GM23338 (cell line): ENCODE measurements around the gene LSM2.

ENCODE experiments used
- CTCF ChIP-seq, 2 experiments: fragments of 200-600 bp in 1 of 2; sonication (generic) in 1 of 2; conservative IDR thresholded peaks; 2 replicates each; pipeline versions ENCODE4 v1.5.1 to v1.6.1; 2016 to 2017; ENCODE audit warnings: antibody characterized with exemption in 2 of 2, low read depth in 2 of 2, mild to moderate bottlenecking in 2 of 2, moderate library complexity in 1 of 2
- EZH2 ChIP-seq: fragments of 200-600 bp; sonication (generic); IDR thresholded peaks from one replicate; pipeline ENCODE4 v1.8.0; 2017; ENCODE audit warnings: antibody characterized with exemption, mild to moderate bottlenecking, low read depth; ENCODE audit not compliant: unreplicated experiment
- EZH2phosphoT487 ChIP-seq: fragments of 200-600 bp; sonication (generic); IDR thresholded peaks from one replicate; pipeline ENCODE4 v1.8.1; 2018; ENCODE audit warnings: antibody characterized with exemption; ENCODE audit not compliant: unreplicated experiment
- POLR2AphosphoS5 ChIP-seq: IDR thresholded peaks from 2 replicates; pipeline ENCODE4 v1.6.1; 2016; ENCODE audit warnings: antibody characterized with exemption, low read depth
- REST ChIP-seq: IDR thresholded peaks from one replicate; pipeline ENCODE4 v1.6.1; 2018; ENCODE audit warnings: antibody characterized with exemption; ENCODE audit not compliant: unreplicated experiment
- STAT1 ChIP-seq: IDR thresholded peaks from one replicate; pipeline ENCODE4 v1.6.1; 2016; ENCODE audit warnings: antibody characterized with exemption; ENCODE audit not compliant: unreplicated experiment
- ZNF331 ChIP-seq: fragments of 250-450 bp; sonication (Bioruptor Pico); IDR thresholded peaks from 2 replicates; pipeline ENCODE4 v1.5.0; 2020; ENCODE audit warnings: low read depth, mild to moderate bottlenecking, moderate library complexity
- ZNF462 ChIP-seq: fragments of 250-450 bp; sonication (Bioruptor Pico); IDR thresholded peaks from 2 replicates; pipeline ENCODE4 v1.5.0; 2020; ENCODE audit warnings: mild to moderate bottlenecking, moderate library complexity

- TF ChIP-seq POLR2AphosphoS5 (no peak), CTCF (conservative IDR thresholded peaks at IDR 0.05; ENCODE audit: low read depth in 2 of 2) (peak; percentile 91 to 94), EZH2 (no peak), EZH2phosphoT487 (no peak), ZNF331 (CRISPR knock-in tag) (no peak; the same call in 1 of the 2 replicates), ZNF462 (CRISPR knock-in tag) (no peak), REST (no peak), STAT1 (no peak)
Observed at GRCh38 chr6:31769684-31770371, 36.9 kb downstream of the LSM2 start.
